Endothelial cell of umbilical vein (primary cell): Measurements from ENCODE around the gene HPDL. TPM values are rescaled to one million over a fixed set of nuclear protein-coding genes. Genes with fewer than 3 reads are reported as not detected.

ENCODE experiments used
- BruUV-seq: library from RNA; stranded (reverse); fragments of 400-500 nt; replicated peaks from 2 replicates; lab custom pipeline; 2021; lab: Mats Ljungman, UMichigan
- CTCF ChIA-PET: fragments of 300-600, 350-600 bp; sonication (Branson Sonifier 250); formaldehyde crosslinking; loops from one replicate; lab custom pipeline; 2021; ENCODE audit warnings: antibody characterized with exemption, inconsistent platforms; lab: Charles Lee
- POLR2A ChIA-PET: fragments of 300-600, 350-600 bp; sonication (Branson Sonifier 250); formaldehyde crosslinking; loops from one replicate; lab custom pipeline; 2021; ENCODE audit warnings: antibody characterized with exemption, inconsistent platforms; lab: Charles Lee
- DNase-seq: peaks from one replicate; pipeline ENCODE4 v3.0.0-alpha.2; 2011; ENCODE audit warnings: low read depth, low spot score
- FAIRE-seq: peaks from 2 replicates; lab custom pipeline; 2011; peaks lifted over from hg19 to GRCh38; lab: Jason Lieb, UNC
- H2AFZ ChIP-seq: 2 replicates; pipeline ENCODE4 v1.6.0; 2012; ENCODE audit warnings: low read depth, low read length, control low read depth, inconsistent platforms
- H3K27ac ChIP-seq: 2 replicates; pipeline ENCODE4 v1.5.1; 2011; ENCODE audit warnings: low read depth, mild to moderate bottlenecking, control low read depth, low read length, moderate library complexity; ENCODE audit not compliant: insufficient read depth
- H3K27me3 ChIP-seq, 2 experiments: 2 replicates each; pipeline versions ENCODE4 v1.6.0 to v1.6.1; 2011; ENCODE audit warnings: low read length in 2 of 2, mixed read lengths in 1 of 2; ENCODE audit not compliant: control insufficient read depth in 2 of 2, insufficient read depth in 2 of 2
- H3K36me3 ChIP-seq, 2 experiments: 2 replicates in 1 of 2; 3 replicates in 1 of 2; pipeline ENCODE4 v1.5.1; 2011; ENCODE audit warnings: low read length in 2 of 2, mild to moderate bottlenecking in 1 of 2, moderate library complexity in 1 of 2; ENCODE audit not compliant: control insufficient read depth in 2 of 2, insufficient read depth in 2 of 2; ENCODE audit errors: extremely low read depth in 1 of 2
- H3K4me1 ChIP-seq: 3 replicates; pipeline ENCODE4 v1.5.1; 2011; ENCODE audit warnings: mild to moderate bottlenecking, low read length; ENCODE audit not compliant: control insufficient read depth, insufficient read depth; ENCODE audit errors: extremely low read depth
- H3K4me2 ChIP-seq: 2 replicates; pipeline ENCODE4 v1.6.1; 2011; ENCODE audit warnings: low read length, control low read depth, mixed read lengths; ENCODE audit not compliant: insufficient read depth
- H3K4me3 ChIP-seq, 3 experiments: fragments of 200-600 bp in 1 of 3; sonication (generic), shearing (Covaris generic) in 1 of 3; replicated peaks in 1 of 3; 2 replicates each; pipeline ENCODE4 v1.5.1; 2011 to 2016; ENCODE audit warnings: control low read depth in 3 of 3, low read length in 3 of 3, mild to moderate bottlenecking in 2 of 3, inconsistent platforms in 1 of 3, low read depth in 1 of 3, moderate library complexity in 1 of 3; ENCODE audit not compliant: insufficient read depth in 1 of 3
- H3K79me2 ChIP-seq: 2 replicates; pipeline ENCODE4 v1.6.0; 2012; ENCODE audit warnings: low read length, inconsistent platforms; ENCODE audit not compliant: control insufficient read depth, insufficient read depth
- H3K9ac ChIP-seq: replicated peaks from 2 replicates; pipeline ENCODE3; 2011; ENCODE audit warnings: low read length, control low read depth; ENCODE audit not compliant: insufficient read depth; ENCODE audit errors: extremely low read depth
- H3K9me1 ChIP-seq: replicated peaks from 3 replicates; pipeline ENCODE4 v1.6.0; 2011; ENCODE audit warnings: mild to moderate bottlenecking, low read length; ENCODE audit not compliant: control insufficient read depth, insufficient read depth; ENCODE audit errors: extremely low read depth
- H3K9me3 ChIP-seq: replicated peaks from 2 replicates; pipeline ENCODE4 v1.5.1; 2012; ENCODE audit warnings: low read length, inconsistent platforms; ENCODE audit not compliant: control insufficient read depth, insufficient read depth
- H4K20me1 ChIP-seq: replicated peaks from 2 replicates; pipeline ENCODE3; 2011; ENCODE audit warnings: mild to moderate bottlenecking, low read length; ENCODE audit not compliant: control insufficient read depth, insufficient read depth; ENCODE audit errors: extremely low read depth
- EZH2 ChIP-seq: IDR thresholded peaks from 2 replicates; pipeline ENCODE4 v1.6.1; 2012; ENCODE audit warnings: borderline replicate concordance, low read depth, mild to moderate bottlenecking, moderate library complexity, low read length, inconsistent platforms; ENCODE audit not compliant: severe bottlenecking
- JUN ChIP-seq: IDR thresholded peaks from 2 replicates; pipeline ENCODE4 v1.6.1; 2011; ENCODE audit warnings: borderline replicate concordance, low read depth; ENCODE audit not compliant: insufficient read length, insufficient read depth
- MAX ChIP-seq: IDR thresholded peaks from 2 replicates; pipeline ENCODE4 v1.6.1; 2011; ENCODE audit not compliant: insufficient read depth, insufficient read length
- dilution Hi-C: fragments of 300-500 bp; cut with MboI; formaldehyde crosslinking; loops from one replicate; pipeline ENCODE4 v1.15.0; 2019; ENCODE audit warnings: low sequenced_read_pairs; ENCODE audit not compliant: extremely low pct_ligation_motif_present
- intact Hi-C: fragments of 100-400 bp; cut with micrococcal nuclease; formaldehyde crosslinking; loops from one replicate; pipeline ENCODE4 v1.10.0; 2022
- polyA plus RNA-seq, 4 experiments: library from polyadenylated mRNA; depleted of rRNA in 3 of 4; stranded (reverse) in 3 of 4; unstranded in 1 of 4; fragments of >200 nt; gene quantifications; 2 replicates each; pipeline versions ENCODE4 v1.2.1 to v1.2.3, GENCODE V29; 2011 to 2012; ENCODE audit warnings: missing spikeins in 1 of 4
- total RNA-seq: library from RNA; stranded (reverse); gene quantifications from 2 replicates; pipeline ENCODE4 v1.2.3, GENCODE V29; 2021
- TF ChIP-seq, protein P1 (sequence below), 2 donors: IDR thresholded peaks; 1 replicate in 1 of 2; 2 replicates in 1 of 2; pipeline ENCODE4 v1.5.1; 2011; ENCODE audit warnings: low read length in 2 of 2, mild to moderate bottlenecking in 2 of 2, moderate library complexity in 2 of 2, control low read depth in 1 of 2, inconsistent platforms in 1 of 2, low read depth in 1 of 2; ENCODE audit not compliant: insufficient read depth in 1 of 2; ENCODE audit errors: extremely low read depth in 1 of 2

The HPDL gene
- total and polyA plus RNA-seq, 2 donors (not counting 3 experiments of a cell fraction or from before 2014, with no cell fraction given): 3.4 to 5.9 TPM

- POLR2A ChIA-PET: no interaction called here
- no peak for FAIRE-seq
Measured at GRCh38 chr1:45322486-45323040, 4.1 kb upstream of the HPDL start.

More at GRCh38 chr1:45322486-45323040, 4.1 kb upstream of the HPDL start:
- dilution Hi-C loops (no loop called here), intact Hi-C loops (no loop called here)
- no peaks in the 10 kb centered on the region for H4K20me1 ChIP-seq
- CTCF ChIA-PET: no interaction called here
- no TSS peak for BruUV-seq
- no peaks in the 10 kb centered on the region for H3K36me3 ChIP-seq
- no peak overlapping the region for H2AFZ ChIP-seq
- H3K4me3 ChIP-seq: no peak overlapping the region
- no peaks in the 10 kb centered on the region for H3K9me1 ChIP-seq
- no peak overlapping the region for H3K27ac ChIP-seq
- no peaks in the 10 kb centered on the region for H3K9me3 ChIP-seq
- no peaks in the 10 kb centered on the region for H3K27me3 ChIP-seq
- no peak overlapping the region for H3K4me2 ChIP-seq
- H3K9ac ChIP-seq: no peak overlapping the region
- TF ChIP-seq, protein P1, sequence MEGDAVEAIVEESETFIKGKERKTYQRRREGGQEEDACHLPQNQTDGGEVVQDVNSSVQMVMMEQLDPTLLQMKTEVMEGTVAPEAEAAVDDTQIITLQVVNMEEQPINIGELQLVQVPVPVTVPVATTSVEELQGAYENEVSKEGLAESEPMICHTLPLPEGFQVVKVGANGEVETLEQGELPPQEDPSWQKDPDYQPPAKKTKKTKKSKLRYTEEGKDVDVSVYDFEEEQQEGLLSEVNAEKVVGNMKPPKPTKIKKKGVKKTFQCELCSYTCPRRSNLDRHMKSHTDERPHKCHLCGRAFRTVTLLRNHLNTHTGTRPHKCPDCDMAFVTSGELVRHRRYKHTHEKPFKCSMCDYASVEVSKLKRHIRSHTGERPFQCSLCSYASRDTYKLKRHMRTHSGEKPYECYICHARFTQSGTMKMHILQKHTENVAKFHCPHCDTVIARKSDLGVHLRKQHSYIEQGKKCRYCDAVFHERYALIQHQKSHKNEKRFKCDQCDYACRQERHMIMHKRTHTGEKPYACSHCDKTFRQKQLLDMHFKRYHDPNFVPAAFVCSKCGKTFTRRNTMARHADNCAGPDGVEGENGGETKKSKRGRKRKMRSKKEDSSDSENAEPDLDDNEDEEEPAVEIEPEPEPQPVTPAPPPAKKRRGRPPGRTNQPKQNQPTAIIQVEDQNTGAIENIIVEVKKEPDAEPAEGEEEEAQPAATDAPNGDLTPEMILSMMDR (IDR thresholded peaks at IDR 0.05; ENCODE audit: extremely low read depth in 1 of 2, insufficient read depth in 1 of 2, low read depth in 1 of 2, low read length in 2 of 2): no peak
- no peak for TF ChIP-seq JUN
- TF ChIP-seq EZH2: no peak
- TF ChIP-seq MAX: no peak
- DNase-seq: no peak
- H3K79me2 ChIP-seq: peaks cover 3% of the 10 kb centered on the region
- H3K4me1 ChIP-seq: peaks cover 14% of the 10 kb centered on the region
